Measurements from ENCODE around the gene MS4A8.
"Not testable (repeated sequence)": the region's sequence is repeated elsewhere in the genome, so short reads cannot be mapped to it uniquely, and the experiment has no call there.

The MS4A8 gene

DNA sequence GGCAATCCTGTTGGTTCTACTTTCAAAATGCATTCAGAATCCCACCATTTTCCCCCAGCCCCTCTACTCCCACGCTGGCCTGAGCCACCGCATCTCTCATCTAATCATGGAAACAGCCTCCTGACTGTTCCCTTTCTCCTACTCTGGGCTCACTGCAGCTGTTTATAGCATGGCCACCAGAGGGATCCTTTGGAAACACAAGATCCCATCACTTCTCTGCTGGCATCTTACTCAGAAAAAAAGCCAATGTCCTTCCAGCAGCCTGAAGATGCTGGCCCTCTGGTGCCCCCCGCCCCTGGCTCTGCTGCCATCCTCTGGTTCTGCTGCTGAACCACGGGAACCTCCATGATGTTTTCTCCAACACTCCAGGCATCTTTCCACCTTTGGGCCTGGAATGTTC is 11.1 kb downstream of the MS4A8 start:
- H3K27ac ChIP-seq = no peak overlapping the region
- no peak for TF ChIP-seq ZFX (IDR thresholded peaks at IDR 0.05)
- TF ChIP-seq, protein P1, sequence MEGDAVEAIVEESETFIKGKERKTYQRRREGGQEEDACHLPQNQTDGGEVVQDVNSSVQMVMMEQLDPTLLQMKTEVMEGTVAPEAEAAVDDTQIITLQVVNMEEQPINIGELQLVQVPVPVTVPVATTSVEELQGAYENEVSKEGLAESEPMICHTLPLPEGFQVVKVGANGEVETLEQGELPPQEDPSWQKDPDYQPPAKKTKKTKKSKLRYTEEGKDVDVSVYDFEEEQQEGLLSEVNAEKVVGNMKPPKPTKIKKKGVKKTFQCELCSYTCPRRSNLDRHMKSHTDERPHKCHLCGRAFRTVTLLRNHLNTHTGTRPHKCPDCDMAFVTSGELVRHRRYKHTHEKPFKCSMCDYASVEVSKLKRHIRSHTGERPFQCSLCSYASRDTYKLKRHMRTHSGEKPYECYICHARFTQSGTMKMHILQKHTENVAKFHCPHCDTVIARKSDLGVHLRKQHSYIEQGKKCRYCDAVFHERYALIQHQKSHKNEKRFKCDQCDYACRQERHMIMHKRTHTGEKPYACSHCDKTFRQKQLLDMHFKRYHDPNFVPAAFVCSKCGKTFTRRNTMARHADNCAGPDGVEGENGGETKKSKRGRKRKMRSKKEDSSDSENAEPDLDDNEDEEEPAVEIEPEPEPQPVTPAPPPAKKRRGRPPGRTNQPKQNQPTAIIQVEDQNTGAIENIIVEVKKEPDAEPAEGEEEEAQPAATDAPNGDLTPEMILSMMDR (conservative IDR thresholded peaks at IDR 0.05) = peak; percentile 37

DNA sequence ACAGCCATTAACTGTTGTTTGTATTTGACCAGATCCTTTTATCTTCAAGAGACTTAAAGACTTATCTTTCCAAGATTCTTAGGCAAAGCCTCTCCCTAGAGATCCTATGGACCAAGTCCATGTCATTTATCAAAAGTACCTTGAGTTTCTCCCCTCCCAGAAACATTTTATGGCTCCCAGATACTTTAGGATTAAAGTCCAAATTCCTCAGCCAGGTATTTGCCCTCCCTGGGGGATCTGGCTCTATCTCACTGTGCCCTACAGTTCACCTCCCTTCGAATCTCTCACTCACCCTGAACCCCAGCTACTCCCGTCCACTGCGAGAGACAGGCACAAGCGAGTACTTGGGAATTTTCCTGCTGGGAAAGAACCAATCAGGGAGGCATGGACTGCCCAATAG is 11.9 kb downstream of the MS4A8 start:
- no peak overlapping the region for H3K27ac ChIP-seq
- no peak for TF ChIP-seq ZFX (IDR thresholded peaks at IDR 0.05)
- TF ChIP-seq, protein P1 (conservative IDR thresholded peaks at IDR 0.05) = no peak

DNA sequence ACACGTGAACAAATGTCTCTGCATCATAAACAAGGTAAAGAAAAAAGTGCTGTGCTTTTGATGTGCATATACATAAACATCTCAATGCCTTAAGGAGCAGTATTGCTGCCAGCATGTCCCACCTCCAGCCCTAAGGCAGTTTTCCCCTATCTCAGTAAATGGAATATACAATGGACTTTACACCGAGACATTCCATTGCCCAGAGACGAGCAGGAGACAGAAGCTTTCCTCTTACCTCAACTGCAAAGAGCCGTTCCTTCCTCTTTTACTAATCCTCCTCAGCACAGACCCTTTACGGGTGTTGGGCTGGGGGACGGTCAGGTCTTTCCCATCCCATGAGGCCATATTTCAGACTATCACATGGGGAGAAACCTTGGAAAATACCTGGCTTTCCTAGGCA is 14.0 kb downstream of the MS4A8 start:
- H3K27ac ChIP-seq = not testable (repeated sequence)

DNA sequence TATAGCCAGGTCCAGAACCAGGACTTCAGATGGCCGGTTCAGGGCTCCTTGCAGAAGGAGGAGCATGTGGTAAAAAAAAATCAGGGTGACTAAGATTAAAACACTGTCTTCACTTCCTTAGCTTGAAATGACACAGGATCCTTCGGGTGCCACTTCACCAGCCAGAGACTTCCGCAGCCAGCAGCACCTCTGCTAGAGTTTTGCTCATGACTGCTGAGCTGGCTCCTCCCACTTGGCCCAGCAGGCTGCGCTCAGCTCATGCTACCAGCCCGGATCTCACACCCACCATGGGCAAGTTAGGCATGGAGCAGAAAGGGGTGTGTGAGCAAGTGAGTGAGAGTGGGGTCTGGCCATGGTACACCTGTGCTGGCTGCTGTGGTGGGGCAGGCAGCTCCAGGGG is 18.5 kb downstream of the MS4A8 start:
- TF ChIP-seq, protein P1 (conservative IDR thresholded peaks at IDR 0.05) = no peak
- TF ChIP-seq ZFX (IDR thresholded peaks at IDR 0.05) = no peak
- no peak overlapping the region for H3K27ac ChIP-seq

DNA sequence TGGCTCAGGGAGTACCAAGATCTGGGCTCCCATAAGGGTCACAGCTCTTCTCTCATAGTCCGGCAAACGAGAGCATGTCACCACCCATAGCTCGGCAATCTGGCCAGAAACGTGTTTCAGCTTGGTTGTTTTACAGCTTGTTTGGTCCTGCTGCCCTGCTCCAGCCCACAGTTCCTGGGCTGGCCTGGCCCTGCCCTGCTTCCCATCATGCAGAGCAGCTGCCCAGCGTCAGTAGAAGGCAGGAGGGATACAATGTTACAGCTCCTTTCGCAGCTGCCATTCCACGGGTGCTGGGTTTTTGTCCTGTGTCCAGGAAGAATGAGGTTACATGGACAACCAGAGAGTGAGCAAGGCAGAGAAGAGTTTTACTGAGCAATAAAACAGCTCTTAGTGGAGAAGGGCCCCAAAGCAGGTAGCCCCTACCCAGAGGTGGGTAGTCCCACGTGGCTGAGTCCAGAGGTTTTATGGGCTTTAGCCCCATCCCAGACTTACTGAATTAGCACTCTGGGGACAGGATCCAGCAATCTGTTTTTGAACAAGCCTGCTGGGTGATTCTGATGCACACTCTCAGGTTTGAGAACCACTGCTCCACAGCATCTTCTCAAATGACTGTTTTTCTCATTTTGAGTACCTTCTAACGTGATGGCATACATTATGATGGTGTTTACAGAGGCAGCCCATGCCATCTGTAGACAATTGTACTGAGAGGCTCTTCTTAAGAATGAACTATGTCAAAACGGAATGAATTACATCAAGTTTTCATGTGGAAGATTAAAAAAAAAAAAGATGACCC is 19.3 kb downstream of the MS4A8 start:
- no peak for TF ChIP-seq ZFX (IDR thresholded peaks at IDR 0.05)
- H3K27ac ChIP-seq = no peak overlapping the region

DNA sequence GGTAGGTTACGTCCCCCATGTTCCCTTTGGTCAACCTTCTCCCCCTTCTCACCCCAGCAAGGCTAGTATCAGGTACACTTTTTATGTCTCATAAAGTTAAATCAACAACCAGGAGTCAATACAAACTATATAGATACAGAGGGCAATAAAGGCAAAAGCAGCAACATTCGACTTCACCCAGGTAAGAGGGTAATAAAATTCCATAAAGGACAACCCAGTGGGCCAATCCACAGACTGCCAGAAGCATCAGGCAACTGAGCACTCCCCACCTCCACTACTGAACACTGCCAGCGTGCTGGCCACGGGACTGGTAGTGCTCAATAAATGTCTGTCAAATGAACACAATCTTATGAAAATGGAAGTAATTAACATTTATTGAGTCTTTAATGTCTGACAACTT is 20.0 kb downstream of the MS4A8 start:
- TF ChIP-seq, protein P1 (conservative IDR thresholded peaks at IDR 0.05) = no peak
- no peak for TF ChIP-seq ZFX (IDR thresholded peaks at IDR 0.05)
- H3K27ac ChIP-seq = no peak overlapping the region

DNA sequence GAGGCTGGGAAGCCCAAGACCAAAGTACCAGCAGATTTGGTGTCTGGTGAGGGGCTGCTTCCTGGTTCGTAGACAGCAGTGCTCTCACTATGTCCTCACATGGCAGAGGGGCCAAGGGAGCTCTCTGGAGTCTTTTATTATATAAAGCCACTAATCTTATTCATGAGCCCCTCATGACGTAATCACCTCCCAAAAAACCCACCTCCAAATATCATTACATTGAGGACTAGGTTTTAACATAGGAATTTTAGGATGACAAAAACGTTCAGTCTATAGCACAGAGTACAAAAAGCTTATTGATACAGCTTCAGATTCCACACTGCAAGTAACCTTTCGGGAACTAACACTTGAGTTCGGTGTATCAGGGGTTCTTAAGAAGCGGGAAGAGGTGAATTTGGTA is 21.0 kb downstream of the MS4A8 start:
- no peak overlapping the region for H3K27ac ChIP-seq
- TF ChIP-seq, protein P1 (conservative IDR thresholded peaks at IDR 0.05) = no peak
- no peak for TF ChIP-seq ZFX (IDR thresholded peaks at IDR 0.05)

DNA sequence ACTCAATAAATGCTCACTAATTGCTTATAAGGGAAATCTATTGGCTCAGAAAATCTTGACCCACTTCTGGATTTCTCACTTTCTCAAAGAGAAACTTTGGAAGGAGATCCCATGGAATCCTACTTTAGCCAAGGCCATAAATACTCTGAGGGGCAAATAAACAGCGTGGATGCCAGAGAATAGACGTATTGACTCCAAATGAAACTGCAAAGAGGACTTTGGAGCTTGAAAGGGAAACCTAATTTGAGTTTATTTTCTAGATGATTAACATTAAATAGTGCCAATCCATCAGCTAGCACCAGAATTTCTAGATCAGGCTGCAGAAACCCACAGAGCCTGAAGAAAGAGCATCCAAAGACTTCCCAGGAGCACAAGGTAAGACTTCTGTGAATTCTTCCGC is 25.0 kb downstream of the MS4A8 start, which contains the start of gene MS4A18:
TSS of gene MS4A18 (plus strand) at position 301 of the 400 bp plus-strand sequence.
- TF ChIP-seq, protein P1 (conservative IDR thresholded peaks at IDR 0.05) = no peak
- no peak for TF ChIP-seq ZFX (IDR thresholded peaks at IDR 0.05)
- no peak within 1 kb of the TSS for H3K27ac ChIP-seq

Data from C4-2B (cell line).